H1 (cell line): ENCODE measurements around the gene TMEM127. TPM values are rescaled to one million over a fixed set of nuclear protein-coding genes. Genes with fewer than 3 reads are reported as not detected.

Source experiments
- CTCF ChIA-PET: fragments of 300-600 bp; sonication (Branson Sonifier 250); formaldehyde crosslinking; loops from one replicate; lab custom pipeline; 2021; ENCODE audit not compliant: partially characterized antibody; lab: Charles Lee
- POLR2A ChIA-PET: fragments of 300-600 bp; sonication (Branson Sonifier 250); formaldehyde crosslinking; loops from one replicate; lab custom pipeline; 2021; ENCODE audit warnings: inconsistent platforms; ENCODE audit not compliant: partially characterized antibody; lab: Charles Lee
- DNase-seq, 2 experiments: peaks; one replicate each; pipeline versions ENCODE4 v3.0.0 to v3.0.0-alpha.2; 2010 to 2022; ENCODE audit warnings: low spot score in 2 of 2, low read depth in 1 of 2, mixed read lengths in 1 of 2
- FAIRE-seq: peaks from 2 replicates; lab custom pipeline; 2011; peaks lifted over from hg19 to GRCh38; lab: Jason Lieb, UNC
- H2AFZ ChIP-seq: 2 replicates; pipeline ENCODE4 v1.8.1; 2012; ENCODE audit warnings: low read length, inconsistent platforms
- H2AK5ac ChIP-seq: 2 replicates; pipeline ENCODE4 v1.6.1; 2013; ENCODE audit warnings: low read depth, low read length
- H2BK120ac ChIP-seq: replicated peaks from 2 replicates; pipeline ENCODE3; 2013; ENCODE audit warnings: low read depth, low read length, inconsistent platforms
- H2BK12ac ChIP-seq: 2 replicates; pipeline ENCODE4 v1.6.1; 2013; ENCODE audit warnings: low read depth, low read length
- H2BK15ac ChIP-seq: 2 replicates; pipeline ENCODE4 v1.6.1; 2013; ENCODE audit warnings: low read length
- H2BK20ac ChIP-seq: 2 replicates; pipeline ENCODE4 v1.6.1; 2013; ENCODE audit warnings: low read length
- H2BK5ac ChIP-seq: 2 replicates; pipeline ENCODE4 v1.6.1; 2013; ENCODE audit warnings: low read depth, low read length
- H3K14ac ChIP-seq: 2 replicates; pipeline ENCODE4 v1.6.1; 2013; ENCODE audit warnings: inconsistent platforms; ENCODE audit not compliant: insufficient read length
- H3K18ac ChIP-seq: 2 replicates; pipeline ENCODE4 v1.6.1; 2013; ENCODE audit warnings: low read length; ENCODE audit errors: extremely low read depth
- H3K23ac ChIP-seq: 2 replicates; pipeline ENCODE4 v1.6.1; 2013; ENCODE audit warnings: inconsistent platforms; ENCODE audit not compliant: insufficient read length
- H3K23me2 ChIP-seq: 2 replicates; pipeline ENCODE4 v1.6.1; 2013; ENCODE audit warnings: low read depth, low read length
- H3K27ac ChIP-seq: 2 replicates; pipeline ENCODE4 v1.6.1; 2011; ENCODE audit warnings: low read depth, low read length, inconsistent platforms
- H3K27me3 ChIP-seq, 4 experiments: replicated peaks in 1 of 4; 1 replicate in 1 of 4; 2 replicates in 3 of 4; pipeline versions ENCODE4 v1.6.1 to v1.8.1; 2011 to 2013; ENCODE audit warnings: low read length in 3 of 4, mild to moderate bottlenecking in 3 of 4, inconsistent platforms in 2 of 4, mixed read lengths in 2 of 4, moderate library complexity in 1 of 4; ENCODE audit not compliant: control insufficient read depth in 3 of 4, insufficient read depth in 3 of 4; ENCODE audit errors: extremely low read depth in 1 of 4
- H3K36me3 ChIP-seq, 4 experiments: 2 replicates each; pipeline versions ENCODE4 v1.6.1 to v1.8.1; 2011 to 2013; ENCODE audit warnings: mild to moderate bottlenecking in 4 of 4, low read length in 3 of 4, moderate library complexity in 2 of 4, control low read depth in 1 of 4, inconsistent platforms in 1 of 4; ENCODE audit not compliant: insufficient read depth in 4 of 4, control insufficient read depth in 2 of 4
- H3K4ac ChIP-seq: replicated peaks from 2 replicates; pipeline ENCODE3; 2013; ENCODE audit warnings: low read length, low read depth, mixed read lengths, inconsistent platforms; ENCODE audit not compliant: insufficient read length
- H3K4me1 ChIP-seq, 4 experiments: replicated peaks in 1 of 4; 1 replicate in 1 of 4; 2 replicates in 3 of 4; pipeline versions ENCODE4 v1.6.1 to v1.8.1; 2011 to 2013; ENCODE audit warnings: low read length in 3 of 4, inconsistent platforms in 2 of 4, mixed read lengths in 1 of 4; ENCODE audit not compliant: insufficient read depth in 4 of 4, control insufficient read depth in 3 of 4
- H3K4me2 ChIP-seq, 2 experiments: 2 replicates each; pipeline versions ENCODE4 v1.6.1 to v1.8.1; 2011 to 2013; ENCODE audit warnings: low read depth in 2 of 2, low read length in 2 of 2, control low read depth in 1 of 2, inconsistent platforms in 1 of 2, mild to moderate bottlenecking in 1 of 2; ENCODE audit not compliant: insufficient read depth in 1 of 2
- H3K4me3 ChIP-seq, 4 experiments: fragments of 200-600, 300-600 bp in 1 of 4; sonication (generic), shearing (Covaris generic), sonication (Bioruptor Twin) in 1 of 4; 2 replicates each; pipeline versions ENCODE4 v1.5.1 to v1.8.1; 2011 to 2016; ENCODE audit warnings: low read length in 4 of 4, low read depth in 3 of 4, control low read depth in 2 of 4, inconsistent platforms in 2 of 4, mild to moderate bottlenecking in 2 of 4, mixed read lengths in 1 of 4, moderate library complexity in 1 of 4; ENCODE audit not compliant: insufficient read depth in 2 of 4; ENCODE audit errors: extremely low read depth in 1 of 4
- H3K56ac ChIP-seq: replicated peaks from 2 replicates; pipeline ENCODE3; 2013; ENCODE audit warnings: low read depth, mild to moderate bottlenecking, mixed read lengths, low read length, inconsistent platforms; ENCODE audit not compliant: insufficient read length
- H3K79me1 ChIP-seq: 2 replicates; pipeline ENCODE4 v1.6.1; 2013; ENCODE audit warnings: low read depth, low read length, control low read depth
- H3K79me2 ChIP-seq, 2 experiments: 2 replicates each; pipeline versions ENCODE4 v1.6.1 to v1.8.1; 2012 to 2013; ENCODE audit warnings: low read length in 2 of 2, mild to moderate bottlenecking in 2 of 2, inconsistent platforms in 1 of 2; ENCODE audit not compliant: insufficient read depth in 2 of 2, control insufficient read depth in 1 of 2
- H3K9ac ChIP-seq, 4 experiments: replicated peaks in 1 of 4; 1 replicate in 1 of 4; 2 replicates in 3 of 4; pipeline versions ENCODE4 v1.6.1 to v1.8.1; 2011 to 2013; ENCODE audit warnings: low read depth in 3 of 4, low read length in 3 of 4, control low read depth in 2 of 4, mild to moderate bottlenecking in 2 of 4, moderate library complexity in 2 of 4, inconsistent platforms in 1 of 4; ENCODE audit errors: extremely low read depth in 1 of 4
- H3K9me3 ChIP-seq, 2 experiments: 2 replicates each; pipeline versions ENCODE4 v1.6.1 to v1.8.1; 2012 to 2013; ENCODE audit warnings: mild to moderate bottlenecking in 2 of 2, moderate library complexity in 2 of 2, control low read depth in 1 of 2, inconsistent platforms in 1 of 2, low read depth in 1 of 2, low read length in 1 of 2, mixed read lengths in 1 of 2; ENCODE audit not compliant: insufficient read depth in 2 of 2
- H4K20me1 ChIP-seq, 2 experiments: replicated peaks in 1 of 2; 2 replicates each; pipeline versions ENCODE3 to v1.8.1; 2011 to 2013; ENCODE audit warnings: inconsistent platforms in 2 of 2, low read length in 2 of 2, mild to moderate bottlenecking in 1 of 2; ENCODE audit not compliant: insufficient read depth in 2 of 2, control insufficient read depth in 1 of 2
- H4K5ac ChIP-seq: 2 replicates; pipeline ENCODE4 v1.6.1; 2013; ENCODE audit warnings: low read length, low read depth, mixed read lengths, inconsistent platforms; ENCODE audit not compliant: insufficient read length
- H4K8ac ChIP-seq: 2 replicates; pipeline ENCODE4 v1.8.0; 2013; ENCODE audit warnings: mild to moderate bottlenecking, moderate library complexity, low read length, inconsistent platforms; ENCODE audit not compliant: insufficient read depth; ENCODE audit errors: extremely low read depth
- H4K91ac ChIP-seq: replicated peaks from 2 replicates; pipeline ENCODE3; 2013; ENCODE audit warnings: low read length, mixed read lengths, inconsistent platforms; ENCODE audit not compliant: insufficient read length
- BRCA1 ChIP-seq: IDR thresholded peaks from 2 replicates; pipeline ENCODE4 v1.6.1; 2012; ENCODE audit warnings: low read depth, low read length, improper control_type of control experiment
- CREB1 ChIP-seq: IDR thresholded peaks from 2 replicates; pipeline ENCODE4 v1.6.1; 2012; ENCODE audit warnings: inconsistent platforms
- MAFK ChIP-seq: IDR thresholded peaks from 2 replicates; pipeline ENCODE4 v1.6.1; 2012; ENCODE audit warnings: low read depth, mild to moderate bottlenecking, improper control_type of control experiment, low read length
- PHF8 ChIP-seq: fragments of 200-600 bp; sonication (generic); conservative IDR thresholded peaks from 2 replicates; pipeline ENCODE4 v1.7.1; 2012; ENCODE audit warnings: low read depth, mild to moderate bottlenecking, inconsistent platforms, low read length, moderate library complexity
- POU5F1 ChIP-seq: IDR thresholded peaks from 2 replicates; pipeline ENCODE4 v1.6.1; 2011; ENCODE audit warnings: low read depth, mild to moderate bottlenecking, low read length, moderate library complexity
- RFX5 ChIP-seq: IDR thresholded peaks from 2 replicates; pipeline ENCODE4 v1.6.1; 2011; ENCODE audit warnings: low read depth, low read length, improper control_type of control experiment, borderline replicate concordance
- SIN3A ChIP-seq, 2 experiments: IDR thresholded peaks in 1 of 2; conservative IDR thresholded peaks in 1 of 2; 2 replicates each; pipeline ENCODE4 v1.6.1; 2011 to 2012; ENCODE audit warnings: low read length in 2 of 2, improper control_type of control experiment in 1 of 2, low read depth in 1 of 2, mild to moderate bottlenecking in 1 of 2
- SP1 ChIP-seq: IDR thresholded peaks from 2 replicates; pipeline ENCODE4 v1.6.1; 2011; ENCODE audit warnings: low read depth, low read length
- TBP ChIP-seq: IDR thresholded peaks from 2 replicates; pipeline ENCODE4 v1.6.1; 2011; ENCODE audit warnings: low read depth, low read length, improper control_type of control experiment
- WGBS, 2 experiments: shearing (Covaris generic) in 1 of 2; methylation state at CpG; one replicate each; pipeline versions ENCODE4 v1.1.6 to v1.1.7; 2013 to 2015; ENCODE audit warnings: low lambda C conversion rate in 2 of 2, mixed read lengths in 2 of 2, inconsistent platforms in 1 of 2, low coverage in 1 of 2, missing lambda C conversion rate in 1 of 2; ENCODE audit not compliant: insufficient replicate concordance in 2 of 2, insufficient coverage in 1 of 2, insufficient read length in 1 of 2; ENCODE audit errors: extremely low coverage in 1 of 2, missing lambda C conversion rate in 1 of 2; 5-methylcytosine and 5-hydroxymethylcytosine counted together
- polyA plus RNA-seq, 7 experiments: library from polyadenylated mRNA; depleted of rRNA in 3 of 7; stranded (reverse) in 5 of 7; unstranded in 2 of 7; fragments of >200 nt in 5 of 7; fragments of 200-250 nt in 2 of 7; gene quantifications; 1 replicate in 5 of 7; 2 replicates in 1 of 7; 4 replicates in 1 of 7; pipeline versions ENCODE4 v1.2.1 to v1.2.3, GENCODE V29; 2011 to 2013; ENCODE audit warnings: missing spikeins in 2 of 7, mixed read lengths in 2 of 7
- total RNA-seq: library from RNA; stranded (reverse); fragmentation: NEBNext Ultra II Directional; extraction: Animal tissue kit (Norgen Biotek cat#: 25700); gene quantifications from 2 replicates; pipeline ENCODE4 v1.2.1, GENCODE V29; 2021
- TF ChIP-seq, protein P1 (sequence below): IDR thresholded peaks from 2 replicates; pipeline ENCODE4 v1.6.1; 2012; ENCODE audit warnings: inconsistent platforms
- TF ChIP-seq, protein P2 (sequence below), 3 experiments: IDR thresholded peaks; 1 replicate in 2 of 3; 2 replicates in 1 of 3; pipeline versions ENCODE4 v1.5.1 to v1.6.1; 2011; ENCODE audit warnings: low read length in 3 of 3, mild to moderate bottlenecking in 3 of 3, inconsistent platforms in 2 of 3, low read depth in 1 of 3, moderate library complexity in 1 of 3; ENCODE audit not compliant: insufficient read depth in 1 of 3; ENCODE audit errors: control extremely low read depth in 1 of 3

The TMEM127 gene
- total and polyA plus RNA-seq, 2 of the 8 experiments (the other 6 are each of a cell fraction or from before 2014, with no cell fraction given), result 25.0 to 41.0 TPM

DNA sequence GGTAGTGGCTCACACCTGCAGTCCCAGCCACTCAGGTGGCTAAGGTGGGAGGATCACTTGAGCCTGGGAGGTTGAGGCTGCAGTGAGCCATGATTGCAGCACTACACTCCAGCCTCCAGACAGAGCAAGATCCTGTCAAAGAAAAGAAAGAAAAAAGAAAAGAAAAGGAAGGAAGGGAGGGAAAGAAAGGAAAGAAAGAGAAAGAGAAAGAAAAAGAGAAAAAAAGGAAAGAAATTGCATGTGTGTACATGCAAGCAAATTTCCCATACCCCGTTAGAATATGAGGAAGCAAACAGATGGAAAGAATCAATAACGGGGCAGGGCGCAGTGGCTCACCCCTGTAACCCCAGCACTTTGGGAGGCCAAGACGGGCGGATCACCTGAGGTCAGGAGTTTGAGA, 17.9 kb downstream of the TMEM127 start:
- H2AFZ ChIP-seq, result no peak overlapping the region
- no peak overlapping the region for H2BK5ac ChIP-seq
- H3K9ac ChIP-seq, result no peak overlapping the region
- H2BK15ac ChIP-seq, result no peak overlapping the region
- no peak overlapping the region for H3K27ac ChIP-seq
- no peak overlapping the region for H3K4me2 ChIP-seq
- 90% methylated on average over 5 of the region's 5 CpGs; no CpG with 5 or more reads in 1 of the 2 experiments for WGBS, 2 experiments
- H3K4me1 ChIP-seq, result no peaks in the 10 kb centered on the region
- no peak overlapping the region for H2BK120ac ChIP-seq
- DNase-seq (no peak), FAIRE-seq (no peak)
- no peak overlapping the region for H4K91ac ChIP-seq
- no peak overlapping the region for H3K23ac ChIP-seq
- H4K5ac ChIP-seq, result no peak overlapping the region
- TF ChIP-seq SP1, result no peak
- no peak for TF ChIP-seq MAFK
- no peak for TF ChIP-seq TBP
- TF ChIP-seq, protein P1, sequence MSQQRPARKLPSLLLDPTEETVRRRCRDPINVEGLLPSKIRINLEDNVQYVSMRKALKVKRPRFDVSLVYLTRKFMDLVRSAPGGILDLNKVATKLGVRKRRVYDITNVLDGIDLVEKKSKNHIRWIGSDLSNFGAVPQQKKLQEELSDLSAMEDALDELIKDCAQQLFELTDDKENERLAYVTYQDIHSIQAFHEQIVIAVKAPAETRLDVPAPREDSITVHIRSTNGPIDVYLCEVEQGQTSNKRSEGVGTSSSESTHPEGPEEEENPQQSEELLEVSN, result no peak
- TF ChIP-seq PHF8, result no peak
- no peak for TF ChIP-seq SIN3A (conservative IDR thresholded peaks at IDR 0.05 in 1 of 2, IDR thresholded peaks at IDR 0.05 in 1 of 2; ENCODE audit: low read depth in 1 of 2, low read length in 2 of 2)
- TF ChIP-seq RFX5, result no peak
- TF ChIP-seq, protein P2, sequence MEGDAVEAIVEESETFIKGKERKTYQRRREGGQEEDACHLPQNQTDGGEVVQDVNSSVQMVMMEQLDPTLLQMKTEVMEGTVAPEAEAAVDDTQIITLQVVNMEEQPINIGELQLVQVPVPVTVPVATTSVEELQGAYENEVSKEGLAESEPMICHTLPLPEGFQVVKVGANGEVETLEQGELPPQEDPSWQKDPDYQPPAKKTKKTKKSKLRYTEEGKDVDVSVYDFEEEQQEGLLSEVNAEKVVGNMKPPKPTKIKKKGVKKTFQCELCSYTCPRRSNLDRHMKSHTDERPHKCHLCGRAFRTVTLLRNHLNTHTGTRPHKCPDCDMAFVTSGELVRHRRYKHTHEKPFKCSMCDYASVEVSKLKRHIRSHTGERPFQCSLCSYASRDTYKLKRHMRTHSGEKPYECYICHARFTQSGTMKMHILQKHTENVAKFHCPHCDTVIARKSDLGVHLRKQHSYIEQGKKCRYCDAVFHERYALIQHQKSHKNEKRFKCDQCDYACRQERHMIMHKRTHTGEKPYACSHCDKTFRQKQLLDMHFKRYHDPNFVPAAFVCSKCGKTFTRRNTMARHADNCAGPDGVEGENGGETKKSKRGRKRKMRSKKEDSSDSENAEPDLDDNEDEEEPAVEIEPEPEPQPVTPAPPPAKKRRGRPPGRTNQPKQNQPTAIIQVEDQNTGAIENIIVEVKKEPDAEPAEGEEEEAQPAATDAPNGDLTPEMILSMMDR (IDR thresholded peaks at IDR 0.05; ENCODE audit: control extremely low read depth in 1 of 3, insufficient read depth in 1 of 3, low read depth in 1 of 3, low read length in 3 of 3), result no peak
- TF ChIP-seq POU5F1, result no peak
- TF ChIP-seq BRCA1, result no peak
- TF ChIP-seq CREB1, result no peak
- no peak overlapping the region for H3K4me3 ChIP-seq
- H4K8ac ChIP-seq, result no peak overlapping the region
- no peaks in the 10 kb centered on the region for H3K9me3 ChIP-seq
- peaks cover 2% of the 10 kb centered on the region; the same call in 1 of the 2 replicates for H3K79me1 ChIP-seq
- H2BK20ac ChIP-seq, result no peak overlapping the region
- no peaks in the 10 kb centered on the region for H3K23me2 ChIP-seq
- H3K27me3 ChIP-seq, result no peaks in the 10 kb centered on the region
- ChIA-PET POLR2A (interaction anchor here (1.2 to 1.6 kb wide), 2 partner anchors 8 to 44 kb away, joined by 3 read pairs; no protein-coding TSS in a partner anchor), CTCF (interaction anchor here (1.5 kb wide), 1 partner anchor 13 kb away, joined by 5 read pairs; no protein-coding TSS in a partner anchor)
- H2AK5ac ChIP-seq, result no peak overlapping the region
- H3K4ac ChIP-seq, result no peak overlapping the region
- no peak overlapping the region for H2BK12ac ChIP-seq
- H3K14ac ChIP-seq, result no peak overlapping the region
- H4K20me1 ChIP-seq, result peaks cover 0 to 3% of the 10 kb centered on the region in 2 experiments
- no peak overlapping the region for H3K18ac ChIP-seq
- no peak overlapping the region for H3K56ac ChIP-seq
- H3K36me3 ChIP-seq, result peaks cover 0 to under 1% (median 0%) of the 10 kb centered on the region in 4 experiments; a peak in 2 of 8 replicates
- no peaks in the 10 kb centered on the region for H3K79me2 ChIP-seq
